SH-SY5Y (cell line): Measurements from ENCODE around the gene POMGNT2.

Experiments
- GATA2 ChIP-seq: IDR thresholded peaks from 2 replicates; pipeline ENCODE4 v1.6.1; 2011; ENCODE audit warnings: mild to moderate bottlenecking, low read depth, low read length
- GATA3 ChIP-seq: IDR thresholded peaks from 2 replicates; pipeline ENCODE4 v1.6.1; 2011; ENCODE audit warnings: low read depth, mild to moderate bottlenecking, low read length, moderate library complexity

GRCh38 chr3:43041517-43041916 lies 64.4 kb downstream of the POMGNT2 start:
- no peak for TF ChIP-seq GATA2
- TF ChIP-seq GATA3, result no peak
